Measurements from ENCODE around the gene SH2D3C. TPM values are rescaled to one million over a fixed set of nuclear protein-coding genes. Genes with fewer than 3 reads are reported as not detected.

SH2D3C gene
- total and polyA plus RNA-seq, 10 of the 15 experiments (the other 5 are each of a cell fraction or from before 2014, with no cell fraction given): 1.2 to 23.5 (median 16.2) TPM

GRCh38 chr9:127785933-127786772, 7.7 kb upstream of the SH2D3C start, which contains the start of gene CDK9 (continued):
- TF ChIP-seq, protein P1, sequence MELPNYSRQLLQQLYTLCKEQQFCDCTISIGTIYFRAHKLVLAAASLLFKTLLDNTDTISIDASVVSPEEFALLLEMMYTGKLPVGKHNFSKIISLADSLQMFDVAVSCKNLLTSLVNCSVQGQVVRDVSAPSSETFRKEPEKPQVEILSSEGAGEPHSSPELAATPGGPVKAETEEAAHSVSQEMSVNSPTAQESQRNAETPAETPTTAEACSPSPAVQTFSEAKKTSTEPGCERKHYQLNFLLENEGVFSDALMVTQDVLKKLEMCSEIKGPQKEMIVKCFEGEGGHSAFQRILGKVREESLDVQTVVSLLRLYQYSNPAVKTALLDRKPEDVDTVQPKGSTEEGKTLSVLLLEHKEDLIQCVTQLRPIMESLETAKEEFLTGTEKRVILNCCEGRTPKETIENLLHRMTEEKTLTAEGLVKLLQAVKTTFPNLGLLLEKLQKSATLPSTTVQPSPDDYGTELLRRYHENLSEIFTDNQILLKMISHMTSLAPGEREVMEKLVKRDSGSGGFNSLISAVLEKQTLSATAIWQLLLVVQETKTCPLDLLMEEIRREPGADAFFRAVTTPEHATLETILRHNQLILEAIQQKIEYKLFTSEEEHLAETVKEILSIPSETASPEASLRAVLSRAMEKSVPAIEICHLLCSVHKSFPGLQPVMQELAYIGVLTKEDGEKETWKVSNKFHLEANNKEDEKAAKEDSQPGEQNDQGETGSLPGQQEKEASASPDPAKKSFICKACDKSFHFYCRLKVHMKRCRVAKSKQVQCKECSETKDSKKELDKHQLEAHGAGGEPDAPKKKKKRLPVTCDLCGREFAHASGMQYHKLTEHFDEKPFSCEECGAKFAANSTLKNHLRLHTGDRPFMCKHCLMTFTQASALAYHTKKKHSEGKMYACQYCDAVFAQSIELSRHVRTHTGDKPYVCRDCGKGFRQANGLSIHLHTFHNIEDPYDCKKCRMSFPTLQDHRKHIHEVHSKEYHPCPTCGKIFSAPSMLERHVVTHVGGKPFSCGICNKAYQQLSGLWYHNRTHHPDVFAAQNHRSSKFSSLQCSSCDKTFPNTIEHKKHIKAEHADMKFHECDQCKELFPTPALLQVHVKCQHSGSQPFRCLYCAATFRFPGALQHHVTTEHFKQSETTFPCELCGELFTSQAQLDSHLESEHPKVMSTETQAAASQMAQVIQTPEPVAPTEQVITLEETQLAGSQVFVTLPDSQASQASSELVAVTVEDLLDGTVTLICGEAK (IDR thresholded peaks at IDR 0.05; ENCODE audit: borderline replicate concordance): no peak
- TF ChIP-seq, protein P2, sequence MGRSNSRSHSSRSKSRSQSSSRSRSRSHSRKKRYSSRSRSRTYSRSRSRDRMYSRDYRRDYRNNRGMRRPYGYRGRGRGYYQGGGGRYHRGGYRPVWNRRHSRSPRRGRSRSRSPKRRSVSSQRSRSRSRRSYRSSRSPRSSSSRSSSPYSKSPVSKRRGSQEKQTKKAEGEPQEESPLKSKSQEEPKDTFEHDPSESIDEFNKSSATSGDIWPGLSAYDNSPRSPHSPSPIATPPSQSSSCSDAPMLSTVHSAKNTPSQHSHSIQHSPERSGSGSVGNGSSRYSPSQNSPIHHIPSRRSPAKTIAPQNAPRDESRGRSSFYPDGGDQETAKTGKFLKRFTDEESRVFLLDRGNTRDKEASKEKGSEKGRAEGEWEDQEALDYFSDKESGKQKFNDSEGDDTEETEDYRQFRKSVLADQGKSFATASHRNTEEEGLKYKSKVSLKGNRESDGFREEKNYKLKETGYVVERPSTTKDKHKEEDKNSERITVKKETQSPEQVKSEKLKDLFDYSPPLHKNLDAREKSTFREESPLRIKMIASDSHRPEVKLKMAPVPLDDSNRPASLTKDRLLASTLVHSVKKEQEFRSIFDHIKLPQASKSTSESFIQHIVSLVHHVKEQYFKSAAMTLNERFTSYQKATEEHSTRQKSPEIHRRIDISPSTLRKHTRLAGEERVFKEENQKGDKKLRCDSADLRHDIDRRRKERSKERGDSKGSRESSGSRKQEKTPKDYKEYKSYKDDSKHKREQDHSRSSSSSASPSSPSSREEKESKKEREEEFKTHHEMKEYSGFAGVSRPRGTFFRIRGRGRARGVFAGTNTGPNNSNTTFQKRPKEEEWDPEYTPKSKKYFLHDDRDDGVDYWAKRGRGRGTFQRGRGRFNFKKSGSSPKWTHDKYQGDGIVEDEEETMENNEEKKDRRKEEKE (IDR thresholded peaks at IDR 0.05): no peak
- TF ChIP-seq SRF (IDR thresholded peaks at IDR 0.05; ENCODE audit: low read depth in 2 of 2, low read length in 2 of 2) (0 out of 4 replicates have a peak, but pooled peaks of 1 of the 2 experiments have one; percentile 33), MAX (IDR thresholded peaks at IDR 0.05; ENCODE audit: low read depth, low read length) (no peak), MTA2 (IDR thresholded peaks at IDR 0.05; ENCODE audit: low read depth) (no peak), CREM (IDR thresholded peaks at IDR 0.05; ENCODE audit: low read depth) (peak; percentile 33; the same call in 1 of the 2 replicates), MEF2A (IDR thresholded peaks at IDR 0.05; ENCODE audit: insufficient read depth, low read depth, low read length) (0 out of 2 replicates have a peak, but pooled peaks have one; percentile 16), HDGF (IDR thresholded peaks at IDR 0.05) (0 out of 2 replicates have a peak, but pooled peaks have one; percentile 41), TBL1XR1 (IDR thresholded peaks at IDR 0.05; ENCODE audit: low read depth, low read length) (0 out of 2 replicates have a peak, but pooled peaks have one; percentile 36), MYC (IDR thresholded peaks at IDR 0.05; ENCODE audit: insufficient read depth, insufficient read length, insufficient replicate concordance, low read length, severe bottlenecking) (no peak), RAD51 (IDR thresholded peaks at IDR 0.05) (no peak)
- TF ChIP-seq, protein P3, sequence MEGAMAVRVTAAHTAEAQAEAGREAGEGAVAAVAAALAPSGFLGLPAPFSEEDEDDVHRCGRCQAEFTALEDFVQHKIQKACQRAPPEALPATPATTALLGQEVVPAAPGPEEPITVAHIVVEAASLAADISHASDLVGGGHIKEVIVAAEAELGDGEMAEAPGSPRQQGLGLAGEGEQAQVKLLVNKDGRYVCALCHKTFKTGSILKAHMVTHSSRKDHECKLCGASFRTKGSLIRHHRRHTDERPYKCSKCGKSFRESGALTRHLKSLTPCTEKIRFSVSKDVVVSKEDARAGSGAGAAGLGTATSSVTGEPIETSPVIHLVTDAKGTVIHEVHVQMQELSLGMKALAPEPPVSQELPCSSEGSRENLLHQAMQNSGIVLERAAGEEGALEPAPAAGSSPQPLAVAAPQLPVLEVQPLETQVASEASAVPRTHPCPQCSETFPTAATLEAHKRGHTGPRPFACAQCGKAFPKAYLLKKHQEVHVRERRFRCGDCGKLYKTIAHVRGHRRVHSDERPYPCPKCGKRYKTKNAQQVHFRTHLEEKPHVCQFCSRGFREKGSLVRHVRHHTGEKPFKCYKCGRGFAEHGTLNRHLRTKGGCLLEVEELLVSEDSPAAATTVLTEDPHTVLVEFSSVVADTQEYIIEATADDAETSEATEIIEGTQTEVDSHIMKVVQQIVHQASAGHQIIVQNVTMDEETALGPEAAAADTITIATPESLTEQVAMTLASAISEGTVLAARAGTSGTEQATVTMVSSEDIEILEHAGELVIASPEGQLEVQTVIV (IDR thresholded peaks at IDR 0.05; ENCODE audit: borderline replicate concordance, partially characterized antibody): no peak
- TF ChIP-seq, protein P4, sequence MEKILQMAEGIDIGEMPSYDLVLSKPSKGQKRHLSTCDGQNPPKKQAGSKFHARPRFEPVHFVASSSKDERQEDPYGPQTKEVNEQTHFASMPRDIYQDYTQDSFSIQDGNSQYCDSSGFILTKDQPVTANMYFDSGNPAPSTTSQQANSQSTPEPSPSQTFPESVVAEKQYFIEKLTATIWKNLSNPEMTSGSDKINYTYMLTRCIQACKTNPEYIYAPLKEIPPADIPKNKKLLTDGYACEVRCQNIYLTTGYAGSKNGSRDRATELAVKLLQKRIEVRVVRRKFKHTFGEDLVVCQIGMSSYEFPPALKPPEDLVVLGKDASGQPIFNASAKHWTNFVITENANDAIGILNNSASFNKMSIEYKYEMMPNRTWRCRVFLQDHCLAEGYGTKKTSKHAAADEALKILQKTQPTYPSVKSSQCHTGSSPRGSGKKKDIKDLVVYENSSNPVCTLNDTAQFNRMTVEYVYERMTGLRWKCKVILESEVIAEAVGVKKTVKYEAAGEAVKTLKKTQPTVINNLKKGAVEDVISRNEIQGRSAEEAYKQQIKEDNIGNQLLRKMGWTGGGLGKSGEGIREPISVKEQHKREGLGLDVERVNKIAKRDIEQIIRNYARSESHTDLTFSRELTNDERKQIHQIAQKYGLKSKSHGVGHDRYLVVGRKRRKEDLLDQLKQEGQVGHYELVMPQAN (conservative IDR thresholded peaks at IDR 0.05): peak; percentile 76

Data from GM12878 (cell line).